VCaP (cell line): ENCODE results near the gene BCL2L13.
A peak's percentile ranks its signal among the peaks of the same experiment; 100 is the strongest.

Experiments
- H3K27ac ChIP-seq: fragments of 450-650 bp; 2 replicates; pipeline ENCODE4 v1.5.1; 2017
- TF ChIP-seq, protein P1 (sequence below): fragments of 450-650 bp; conservative IDR thresholded peaks from 2 replicates; pipeline ENCODE4 v1.5.1; 2017; ENCODE audit warnings: mild to moderate bottlenecking, moderate library complexity

Gene BCL2L13

GRCh38 chr22:17719911-17720310 lies 81.4 kb downstream of the BCL2L13 start:
- TF ChIP-seq, protein P1, sequence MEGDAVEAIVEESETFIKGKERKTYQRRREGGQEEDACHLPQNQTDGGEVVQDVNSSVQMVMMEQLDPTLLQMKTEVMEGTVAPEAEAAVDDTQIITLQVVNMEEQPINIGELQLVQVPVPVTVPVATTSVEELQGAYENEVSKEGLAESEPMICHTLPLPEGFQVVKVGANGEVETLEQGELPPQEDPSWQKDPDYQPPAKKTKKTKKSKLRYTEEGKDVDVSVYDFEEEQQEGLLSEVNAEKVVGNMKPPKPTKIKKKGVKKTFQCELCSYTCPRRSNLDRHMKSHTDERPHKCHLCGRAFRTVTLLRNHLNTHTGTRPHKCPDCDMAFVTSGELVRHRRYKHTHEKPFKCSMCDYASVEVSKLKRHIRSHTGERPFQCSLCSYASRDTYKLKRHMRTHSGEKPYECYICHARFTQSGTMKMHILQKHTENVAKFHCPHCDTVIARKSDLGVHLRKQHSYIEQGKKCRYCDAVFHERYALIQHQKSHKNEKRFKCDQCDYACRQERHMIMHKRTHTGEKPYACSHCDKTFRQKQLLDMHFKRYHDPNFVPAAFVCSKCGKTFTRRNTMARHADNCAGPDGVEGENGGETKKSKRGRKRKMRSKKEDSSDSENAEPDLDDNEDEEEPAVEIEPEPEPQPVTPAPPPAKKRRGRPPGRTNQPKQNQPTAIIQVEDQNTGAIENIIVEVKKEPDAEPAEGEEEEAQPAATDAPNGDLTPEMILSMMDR = no peak

DNA sequence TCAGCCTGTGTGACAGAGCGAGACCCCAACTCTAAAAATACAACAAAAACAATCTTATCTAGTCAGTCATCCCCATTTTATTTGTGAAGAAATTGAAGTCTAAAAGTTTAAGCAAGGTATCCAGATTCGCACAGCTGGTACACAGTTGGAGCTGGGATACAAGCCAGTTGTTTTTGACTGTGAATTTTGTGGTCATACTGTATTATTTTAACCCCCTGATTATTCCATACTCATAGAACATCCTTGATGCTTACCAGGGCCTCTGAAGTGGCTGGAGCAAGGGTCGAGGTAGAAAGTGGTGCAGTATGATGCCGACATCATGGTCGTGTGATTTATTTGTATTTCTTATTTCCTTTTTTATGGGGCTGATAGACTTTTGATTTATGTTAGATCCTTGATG lies 85.7 kb downstream of the BCL2L13 start:
- no peak overlapping the region for H3K27ac ChIP-seq
- TF ChIP-seq, protein P1 = no peak

More at GRCh38 chr22:17719911-17720310, 81.4 kb downstream of the BCL2L13 start:
- H3K27ac ChIP-seq = no peak overlapping the region

DNA sequence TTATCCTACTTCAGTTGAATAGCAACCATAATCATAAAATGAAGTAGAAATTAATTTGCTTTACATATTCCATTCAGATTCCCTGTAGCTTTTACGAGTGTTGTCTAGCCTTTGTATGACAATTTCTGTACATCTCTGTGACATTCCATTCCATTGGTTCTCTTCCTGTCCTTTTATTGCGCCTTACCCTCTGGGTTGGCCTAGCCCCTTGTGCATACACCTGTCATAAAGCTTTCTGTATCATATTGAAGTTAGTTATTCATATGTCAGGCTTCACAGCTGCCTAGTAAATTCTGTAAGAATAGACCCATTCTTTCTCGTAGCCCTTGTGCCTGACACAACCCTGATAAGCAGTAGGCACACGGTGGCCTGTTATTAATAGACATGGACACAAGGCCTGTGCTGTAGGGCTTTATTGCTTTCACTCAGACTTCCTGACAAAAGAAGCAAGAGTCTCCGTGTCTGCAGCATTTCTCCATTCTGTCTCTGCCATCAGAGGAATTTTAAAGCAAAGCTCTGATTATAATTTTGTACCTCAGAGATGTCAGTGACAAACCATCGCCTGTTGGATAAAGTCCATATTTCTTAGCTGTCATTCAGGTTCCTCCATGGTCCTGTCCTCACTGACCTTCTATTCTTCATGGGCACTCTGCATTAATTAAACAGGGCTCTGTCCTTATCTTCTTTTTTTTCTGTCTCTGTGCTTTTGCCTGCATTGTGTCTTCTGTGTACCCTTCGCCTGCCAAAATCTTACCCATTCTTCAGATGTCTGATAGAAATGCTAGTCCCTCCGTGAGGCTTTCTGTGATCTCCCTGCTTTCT lies 86.3 kb downstream of the BCL2L13 start:
- TF ChIP-seq, protein P1 = no peak
- peak overlapping the region; percentile 21 for H3K27ac ChIP-seq

DNA sequence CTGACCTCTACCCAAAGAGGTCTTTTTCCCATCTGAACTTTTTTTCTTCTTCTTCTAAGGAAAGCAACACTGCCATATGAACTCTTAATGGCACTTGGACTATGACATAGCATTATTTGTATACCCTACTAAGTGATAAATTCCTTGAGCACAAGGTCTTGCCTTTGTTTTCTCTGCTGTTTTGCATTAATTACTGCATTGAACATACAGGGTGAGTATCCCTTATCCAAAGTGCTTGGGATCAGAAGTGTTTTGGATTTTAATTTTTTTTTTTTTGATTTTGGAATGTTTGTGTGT lies 86.9 kb downstream of the BCL2L13 start:
- TF ChIP-seq, protein P1 = no peak
- H3K27ac ChIP-seq = peak overlapping the region; percentile 21

DNA sequence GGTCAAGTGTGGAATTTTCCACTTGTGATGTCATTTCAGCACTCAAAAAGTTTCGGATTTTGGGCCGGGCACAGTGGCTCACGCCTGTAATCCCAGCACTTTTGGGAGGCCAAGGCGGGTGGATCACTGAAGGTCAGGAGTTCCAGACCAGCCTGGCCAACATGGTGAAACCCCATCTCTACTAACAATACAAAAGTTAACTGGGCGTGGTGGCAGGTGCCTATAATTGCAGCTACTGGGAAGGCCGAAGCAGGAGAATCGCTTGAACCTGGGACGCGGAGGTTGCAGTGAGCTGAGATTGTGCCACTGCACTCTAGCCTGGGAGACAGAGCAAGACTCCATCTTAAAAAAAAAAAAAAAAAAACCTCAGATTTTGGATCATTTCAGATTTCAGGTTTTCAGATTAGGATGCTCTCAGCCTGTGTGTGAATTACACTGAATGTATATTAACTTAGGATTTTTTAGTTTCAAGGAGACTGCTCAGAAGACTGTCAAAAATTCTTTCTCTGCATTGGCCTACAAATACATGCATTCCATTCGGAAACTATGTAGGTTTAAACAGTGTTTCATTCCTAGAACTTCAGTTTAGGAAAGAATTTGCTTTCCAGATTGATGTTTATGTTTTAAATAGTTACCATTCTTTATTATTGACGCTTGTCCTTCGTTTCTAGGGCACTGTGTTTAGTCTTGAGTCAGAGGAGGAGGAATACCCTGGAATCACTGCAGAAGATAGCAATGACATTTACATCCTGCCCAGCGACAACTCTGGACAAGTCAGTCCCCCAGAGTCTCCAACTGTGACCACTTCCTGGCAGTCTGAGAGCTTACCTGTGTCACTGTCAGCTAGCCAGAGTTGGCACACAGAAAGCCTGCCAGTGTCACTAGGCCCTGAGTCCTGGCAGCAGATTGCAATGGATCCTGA lies 87.7 kb downstream of the BCL2L13 start:
- TF ChIP-seq, protein P1 = no peak
- no peak overlapping the region for H3K27ac ChIP-seq

- TF ChIP-seq, protein P1 = no peak
- no peak overlapping the region for H3K27ac ChIP-seq
These were observed 88.7 kb downstream of the BCL2L13 start for GRCh38 chr22:17726928-17727897.
